GM23338 (cell line): ENCODE results near the gene PET117. TPM values are rescaled to one million over a fixed set of nuclear protein-coding genes. Genes with fewer than 3 reads are reported as not detected.

Experiments used
- ATAC-seq: fragments of 200-7000 bp; cut with Tn5 transposase; 3 replicates; pipeline ENCODE4 v1.9.1; 2020
- DNase-seq: peaks from one replicate; pipeline ENCODE4 v3.0.0-alpha.2; 2015; ENCODE audit warnings: low spot score
- H2AFZ ChIP-seq: fragments of 200-600 bp; sonication (generic); 2 replicates; pipeline ENCODE4 v1.8.0; 2016; ENCODE audit warnings: antibody characterized with exemption, mild to moderate bottlenecking, moderate library complexity
- H3F3A ChIP-seq: fragments of 200-600 bp; sonication (generic); replicated peaks from 2 replicates; pipeline ENCODE4 v1.8.0; 2017; ENCODE audit warnings: antibody characterized with exemption, mixed run types, low read depth
- H3K27ac ChIP-seq: fragments of 200-600 bp; sonication (generic); 2 replicates; pipeline ENCODE4 v1.6.1; 2016; ENCODE audit warnings: low read depth
- H3K27me3 ChIP-seq: fragments of 200-600 bp; sonication (generic); 2 replicates; pipeline ENCODE4 v1.8.0; 2016; ENCODE audit warnings: mild to moderate bottlenecking, mixed run types, moderate library complexity; ENCODE audit not compliant: insufficient read depth
- H3K36me3 ChIP-seq: fragments of 200-600 bp; sonication (generic); 2 replicates; pipeline ENCODE4 v1.8.0; 2016; ENCODE audit warnings: mild to moderate bottlenecking; ENCODE audit not compliant: insufficient read depth
- H3K4me1 ChIP-seq: fragments of 200-600 bp; sonication (generic); 2 replicates; pipeline ENCODE4 v1.8.0; 2016; ENCODE audit warnings: mild to moderate bottlenecking, moderate library complexity; ENCODE audit not compliant: insufficient read depth
- H3K4me2 ChIP-seq: fragments of 200-600 bp; sonication (generic); 2 replicates; pipeline ENCODE4 v1.7.1; 2017; ENCODE audit warnings: mixed run types
- H3K4me3 ChIP-seq: fragments of 200-600 bp; sonication (generic); 2 replicates; pipeline ENCODE4 v1.6.1; 2016; ENCODE audit warnings: mixed run types
- H3K79me2 ChIP-seq: fragments of 200-600 bp; sonication (generic); replicated peaks from 2 replicates; pipeline ENCODE4 v1.8.0; 2017; ENCODE audit warnings: mild to moderate bottlenecking; ENCODE audit not compliant: insufficient read depth
- H3K9me2 ChIP-seq: fragments of 200-600 bp; sonication (generic); 2 replicates; pipeline ENCODE4 v1.8.0; 2017; ENCODE audit not compliant: insufficient read depth
- H4K20me1 ChIP-seq: fragments of 200-600 bp; sonication (generic); replicated peaks from 2 replicates; pipeline ENCODE4 v1.8.0; 2017; ENCODE audit warnings: mild to moderate bottlenecking; ENCODE audit not compliant: insufficient read depth
- H3K27ac Mint-ChIP-seq: 2 replicates; pipeline ENCODE4 v1.8.0; 2020; ENCODE audit warnings: inconsistent platforms, mild to moderate bottlenecking, moderate library complexity, mixed read lengths
- H3K27me3 Mint-ChIP-seq: 3 replicates; pipeline ENCODE4 v1.8.0; 2022; ENCODE audit warnings: low read depth, mild to moderate bottlenecking, moderate library complexity, mixed read lengths, inconsistent platforms; ENCODE audit not compliant: insufficient read depth, poor library complexity
- H3K36me3 Mint-ChIP-seq: 3 replicates; pipeline ENCODE4 v1.8.0; 2021; ENCODE audit warnings: low read depth, mild to moderate bottlenecking, inconsistent platforms, moderate library complexity, mixed read lengths
- H3K4me1 Mint-ChIP-seq: 3 replicates; pipeline ENCODE4 v1.8.0; 2020; ENCODE audit warnings: mild to moderate bottlenecking, inconsistent platforms, mixed read lengths
- H3K4me3 Mint-ChIP-seq: 3 replicates; pipeline ENCODE4 v1.8.0; 2021; ENCODE audit warnings: moderate library complexity, mild to moderate bottlenecking, inconsistent platforms, mixed read lengths
- H3K9me3 Mint-ChIP-seq: 3 replicates; pipeline ENCODE4 v1.8.0; 2020; ENCODE audit warnings: moderate library complexity, mild to moderate bottlenecking, inconsistent platforms, mixed read lengths
- ETS1 ChIP-seq: IDR thresholded peaks from 2 replicates; pipeline ENCODE4 v1.6.1; 2016; ENCODE audit warnings: antibody characterized with exemption
- EZH2phosphoT487 ChIP-seq: fragments of 200-600 bp; sonication (generic); IDR thresholded peaks from one replicate; pipeline ENCODE4 v1.8.1; 2018; ENCODE audit warnings: antibody characterized with exemption; ENCODE audit not compliant: unreplicated experiment
- JUNB ChIP-seq: IDR thresholded peaks from one replicate; pipeline ENCODE4 v1.6.1; 2016; ENCODE audit warnings: antibody characterized with exemption; ENCODE audit not compliant: unreplicated experiment
- POLR2AphosphoS5 ChIP-seq: IDR thresholded peaks from 2 replicates; pipeline ENCODE4 v1.6.1; 2016; ENCODE audit warnings: antibody characterized with exemption, low read depth
- STAT1 ChIP-seq: IDR thresholded peaks from one replicate; pipeline ENCODE4 v1.6.1; 2016; ENCODE audit warnings: antibody characterized with exemption; ENCODE audit not compliant: unreplicated experiment
- ZNF462 ChIP-seq: fragments of 250-450 bp; sonication (Bioruptor Pico); IDR thresholded peaks from 2 replicates; pipeline ENCODE4 v1.5.0; 2020; ENCODE audit warnings: mild to moderate bottlenecking, moderate library complexity
- polyA plus RNA-seq: library from polyadenylated mRNA; unstranded; fragments of >200 nt; fragmentation: Nextera tagmentation; extraction: Ambion mirVana; gene quantifications from 2 replicates; pipeline ENCODE4 v1.2.1, GENCODE V29; 2016
- total RNA-seq: library from RNA; depleted of rRNA; stranded (reverse); fragments of >200 nt; shearing (Covaris generic); gene quantifications from 2 replicates; pipeline ENCODE4 v1.2.3, GENCODE V29; 2014
- TF ChIP-seq, protein P1 (sequence below), 2 experiments: fragments of 200-600 bp in 1 of 2; sonication (generic) in 1 of 2; conservative IDR thresholded peaks; 2 replicates each; pipeline versions ENCODE4 v1.5.1 to v1.6.1; 2016 to 2017; ENCODE audit warnings: antibody characterized with exemption in 2 of 2, low read depth in 2 of 2, mild to moderate bottlenecking in 2 of 2, moderate library complexity in 1 of 2

Gene PET117
- total and polyA plus RNA-seq, 2 experiments from 2014 or later = 21.7 to 41.9 TPM

- H3K27me3 Mint-ChIP-seq = peaks cover 2% of the 10 kb centered on the region
- 0 out of 2 replicates have a peak, but pooled peaks cover 6% of the 10 kb centered on the region for H4K20me1 ChIP-seq
- no peak overlapping the region for H2AFZ ChIP-seq
- peaks cover 21% of the 10 kb centered on the region for H3K36me3 ChIP-seq
- H3K27me3 ChIP-seq = no peaks in the 10 kb centered on the region
- no peak for DNase-seq
- no peaks in the 10 kb centered on the region for H3K9me3 Mint-ChIP-seq
- H3K4me2 ChIP-seq = no peak overlapping the region
- no peaks in the 10 kb centered on the region for H3K4me1 Mint-ChIP-seq
- H3F3A ChIP-seq = no peaks in the 10 kb centered on the region
- no peak overlapping the region for H3K27ac ChIP-seq
- H3K27ac Mint-ChIP-seq = no peak overlapping the region
- no peak for ATAC-seq
- H3K9me2 ChIP-seq = no peaks in the 10 kb centered on the region
- no peak overlapping the region for H3K4me3 ChIP-seq
- H3K4me3 Mint-ChIP-seq = no peak overlapping the region
- no peaks in the 10 kb centered on the region for H3K79me2 ChIP-seq
- no peaks in the 10 kb centered on the region for H3K4me1 ChIP-seq
- TF ChIP-seq ETS1 (no peak), STAT1 (no peak), EZH2phosphoT487 (no peak), POLR2AphosphoS5 (no peak)
- TF ChIP-seq, protein P1, sequence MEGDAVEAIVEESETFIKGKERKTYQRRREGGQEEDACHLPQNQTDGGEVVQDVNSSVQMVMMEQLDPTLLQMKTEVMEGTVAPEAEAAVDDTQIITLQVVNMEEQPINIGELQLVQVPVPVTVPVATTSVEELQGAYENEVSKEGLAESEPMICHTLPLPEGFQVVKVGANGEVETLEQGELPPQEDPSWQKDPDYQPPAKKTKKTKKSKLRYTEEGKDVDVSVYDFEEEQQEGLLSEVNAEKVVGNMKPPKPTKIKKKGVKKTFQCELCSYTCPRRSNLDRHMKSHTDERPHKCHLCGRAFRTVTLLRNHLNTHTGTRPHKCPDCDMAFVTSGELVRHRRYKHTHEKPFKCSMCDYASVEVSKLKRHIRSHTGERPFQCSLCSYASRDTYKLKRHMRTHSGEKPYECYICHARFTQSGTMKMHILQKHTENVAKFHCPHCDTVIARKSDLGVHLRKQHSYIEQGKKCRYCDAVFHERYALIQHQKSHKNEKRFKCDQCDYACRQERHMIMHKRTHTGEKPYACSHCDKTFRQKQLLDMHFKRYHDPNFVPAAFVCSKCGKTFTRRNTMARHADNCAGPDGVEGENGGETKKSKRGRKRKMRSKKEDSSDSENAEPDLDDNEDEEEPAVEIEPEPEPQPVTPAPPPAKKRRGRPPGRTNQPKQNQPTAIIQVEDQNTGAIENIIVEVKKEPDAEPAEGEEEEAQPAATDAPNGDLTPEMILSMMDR (conservative IDR thresholded peaks at IDR 0.05; ENCODE audit: low read depth in 2 of 2) = no peak
- H3K36me3 Mint-ChIP-seq = peaks cover 21% of the 10 kb centered on the region
Measured at GRCh38 chr20:18156045-18156444, 18.4 kb downstream of the PET117 start.

DNA sequence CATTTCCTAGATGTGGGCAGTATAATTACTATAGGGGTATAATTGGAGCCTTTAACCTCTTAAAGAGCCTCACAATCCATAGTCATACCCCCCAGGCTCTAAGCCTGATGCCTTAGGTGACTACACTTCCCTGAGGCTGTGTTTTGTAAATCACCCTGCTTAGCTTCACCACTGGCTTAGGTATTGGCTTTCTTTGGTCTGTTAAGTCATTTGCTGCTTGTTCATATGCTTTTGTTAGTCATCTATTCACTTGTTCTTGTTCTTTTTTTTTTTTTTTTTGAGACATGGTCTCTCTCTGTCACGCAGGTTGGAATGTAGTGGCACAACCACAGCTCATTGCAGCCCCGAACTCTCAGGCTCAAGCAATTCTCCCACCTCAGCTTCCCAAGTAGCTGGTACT, 26.7 kb downstream of the PET117 start:
- no peak for DNase-seq
- Histone ChIP-seq H3K4me3 (no peak overlapping the region), H3K36me3 (peaks cover 11% of the 10 kb centered on the region; the same call in 1 of the 2 replicates), H3K4me2 (no peak overlapping the region), H3K27me3 (no peaks in the 10 kb centered on the region), H3K4me1 (peaks cover 5% of the 10 kb centered on the region), H3K79me2 (peaks cover 40% of the 10 kb centered on the region), H3F3A (no peaks in the 10 kb centered on the region), H3K27ac (no peak overlapping the region), H2AFZ (no peak overlapping the region), H3K9me2 (peaks cover 3% of the 10 kb centered on the region; the same call in 1 of the 2 replicates), H4K20me1 (no peaks in the 10 kb centered on the region; the same call in 1 of the 2 replicates)
- Mint-ChIP-seq H3K27ac (no peak overlapping the region; the same call in 1 of the 2 replicates), H3K9me3 (no peaks in the 10 kb centered on the region), H3K4me1 (peaks cover 15% of the 10 kb centered on the region), H3K36me3 (peaks cover 21% of the 10 kb centered on the region), H3K4me3 (no peak overlapping the region), H3K27me3 (no peaks in the 10 kb centered on the region)
- peak; percentile 43 for ATAC-seq
- TF ChIP-seq JUNB (no peak), EZH2phosphoT487 (no peak), ZNF462 (no peak)
- TF ChIP-seq, protein P1 (conservative IDR thresholded peaks at IDR 0.05; ENCODE audit: low read depth in 2 of 2) = no peak
